Thyroid gland (tissue), 4 donors: ENCODE measurements around the gene UBL7. TPM values are rescaled to one million over a fixed set of nuclear protein-coding genes. Genes with fewer than 3 reads are reported as not detected.

Source experiments
- DNase-seq, 2 donors: peaks; one replicate each; pipeline ENCODE4 v3.0.0-alpha.2; 2019
- H3K27ac ChIP-seq, 3 donors: fragments of 200-600 bp; sonication (generic); 1 replicate in 2 of 3; 2 replicates in 1 of 3; pipeline ENCODE4 v1.5.1; 2016 to 2019; ENCODE audit warnings: mild to moderate bottlenecking in 1 of 3, moderate library complexity in 1 of 3
- H3K27me3 ChIP-seq: fragments of 200-600 bp; sonication (generic); one replicate; pipeline ENCODE4 v1.5.1; 2019
- H3K36me3 ChIP-seq, 2 donors: fragments of 200-600 bp; sonication (generic); one replicate each; pipeline ENCODE4 v1.5.1; 2016 to 2019
- H3K4me1 ChIP-seq, 2 donors: fragments of 200-600 bp; sonication (generic); one replicate each; pipeline ENCODE4 v1.5.1; 2017 to 2019
- H3K4me3 ChIP-seq, 3 donors: fragments of 200-600 bp; sonication (generic); replicated peaks in 1 of 3; 1 replicate in 2 of 3; 2 replicates in 1 of 3; pipeline ENCODE4 v1.5.1; 2016; ENCODE audit warnings: mild to moderate bottlenecking in 1 of 3
- H3K9me3 ChIP-seq: fragments of 200-600 bp; sonication (generic); one replicate; pipeline ENCODE4 v1.5.1; 2017
- POLR2A ChIP-seq, 2 donors: fragments of 450-650 bp; IDR thresholded peaks; one replicate each; pipeline ENCODE4 v1.6.1; 2017; ENCODE audit warnings: antibody characterized with exemption in 2 of 2, mild to moderate bottlenecking in 2 of 2, moderate library complexity in 1 of 2
- WGBS, 2 donors: methylation state at CpG; one replicate each; pipeline ENCODE4 v1.1.5; 2017; 5-methylcytosine and 5-hydroxymethylcytosine counted together
- intact Hi-C: fragments of 100-400 bp; cut with DNase I; formaldehyde crosslinking; loops from one replicate; pipeline ENCODE4 v1.15.1; 2023
- total RNA-seq, 4 donors: library from RNA; depleted of rRNA; stranded (reverse); fragments of >200 nt; gene quantifications; one replicate each; pipeline ENCODE4 v1.2.3, GENCODE V29; 2016
- TF ChIP-seq, protein P1 (sequence below), 6 experiments: fragments of 200-600 bp in 3 of 6; fragments of 450-650 bp in 3 of 6; sonication (generic) in 3 of 6; IDR thresholded peaks; one replicate each; pipeline ENCODE4 v1.5.1; 2016 to 2019; ENCODE audit warnings: antibody characterized with exemption in 6 of 6, mild to moderate bottlenecking in 2 of 6, inconsistent platforms in 1 of 6, moderate library complexity in 1 of 6

The UBL7 gene
- total RNA-seq, 4 donors from 2014 or later, result 60.3 to 103 (median 69.6) TPM

GRCh38 chr15:74409225-74409624 lies 51.7 kb downstream of the UBL7 start:
- WGBS, 2 donors, result 74 to 77% methylated on average over 7 of the region's 7 CpGs
- H3K9me3 ChIP-seq, result no peaks in the 10 kb centered on the region
- H3K4me1 ChIP-seq, result no peaks in the 10 kb centered on the region
- no peak for DNase-seq
- H3K4me3 ChIP-seq, result no peak overlapping the region
- H3K36me3 ChIP-seq, result no peaks in the 10 kb centered on the region
- no peak overlapping the region for H3K27ac ChIP-seq
- TF ChIP-seq, protein P1, sequence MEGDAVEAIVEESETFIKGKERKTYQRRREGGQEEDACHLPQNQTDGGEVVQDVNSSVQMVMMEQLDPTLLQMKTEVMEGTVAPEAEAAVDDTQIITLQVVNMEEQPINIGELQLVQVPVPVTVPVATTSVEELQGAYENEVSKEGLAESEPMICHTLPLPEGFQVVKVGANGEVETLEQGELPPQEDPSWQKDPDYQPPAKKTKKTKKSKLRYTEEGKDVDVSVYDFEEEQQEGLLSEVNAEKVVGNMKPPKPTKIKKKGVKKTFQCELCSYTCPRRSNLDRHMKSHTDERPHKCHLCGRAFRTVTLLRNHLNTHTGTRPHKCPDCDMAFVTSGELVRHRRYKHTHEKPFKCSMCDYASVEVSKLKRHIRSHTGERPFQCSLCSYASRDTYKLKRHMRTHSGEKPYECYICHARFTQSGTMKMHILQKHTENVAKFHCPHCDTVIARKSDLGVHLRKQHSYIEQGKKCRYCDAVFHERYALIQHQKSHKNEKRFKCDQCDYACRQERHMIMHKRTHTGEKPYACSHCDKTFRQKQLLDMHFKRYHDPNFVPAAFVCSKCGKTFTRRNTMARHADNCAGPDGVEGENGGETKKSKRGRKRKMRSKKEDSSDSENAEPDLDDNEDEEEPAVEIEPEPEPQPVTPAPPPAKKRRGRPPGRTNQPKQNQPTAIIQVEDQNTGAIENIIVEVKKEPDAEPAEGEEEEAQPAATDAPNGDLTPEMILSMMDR (IDR thresholded peaks at IDR 0.05), result no peak
- TF ChIP-seq POLR2A (IDR thresholded peaks at IDR 0.05), result no peak
- intact Hi-C loops, result no loop called here
- no peaks in the 10 kb centered on the region for H3K27me3 ChIP-seq

DNA sequence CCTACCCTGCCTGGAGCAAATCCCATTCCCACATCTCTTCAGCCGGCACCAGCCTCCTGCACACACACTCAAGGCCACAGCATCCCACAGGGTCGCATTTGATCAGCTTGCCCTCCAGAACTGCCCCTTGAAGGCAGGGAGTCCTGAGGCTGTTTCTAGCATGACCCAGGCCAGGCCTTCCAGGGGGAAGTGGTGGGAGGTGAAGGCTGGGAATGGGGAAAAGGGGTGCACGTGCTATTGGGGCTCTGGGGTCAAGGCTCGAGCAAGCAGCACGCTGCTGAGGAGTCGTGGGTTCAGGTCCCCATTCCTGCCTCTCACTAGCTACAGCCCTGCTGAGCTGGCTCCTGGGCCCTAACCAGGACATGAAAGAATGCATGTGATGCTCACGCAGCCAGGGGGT lies 52.1 kb downstream of the UBL7 start:
- Histone ChIP-seq H3K4me1 (no peaks in the 10 kb centered on the region), H3K36me3 (no peaks in the 10 kb centered on the region), H3K9me3 (no peaks in the 10 kb centered on the region), H3K27ac (no peak overlapping the region), H3K4me3 (no peak overlapping the region), H3K27me3 (no peaks in the 10 kb centered on the region)
- TF ChIP-seq POLR2A (IDR thresholded peaks at IDR 0.05), result no peak
- TF ChIP-seq, protein P1 (IDR thresholded peaks at IDR 0.05), result no peak
- WGBS, 2 donors, result 82 to 96% methylated on average over 7 of the region's 7 CpGs
- intact Hi-C loops, result no loop called here
- no peak for DNase-seq

DNA sequence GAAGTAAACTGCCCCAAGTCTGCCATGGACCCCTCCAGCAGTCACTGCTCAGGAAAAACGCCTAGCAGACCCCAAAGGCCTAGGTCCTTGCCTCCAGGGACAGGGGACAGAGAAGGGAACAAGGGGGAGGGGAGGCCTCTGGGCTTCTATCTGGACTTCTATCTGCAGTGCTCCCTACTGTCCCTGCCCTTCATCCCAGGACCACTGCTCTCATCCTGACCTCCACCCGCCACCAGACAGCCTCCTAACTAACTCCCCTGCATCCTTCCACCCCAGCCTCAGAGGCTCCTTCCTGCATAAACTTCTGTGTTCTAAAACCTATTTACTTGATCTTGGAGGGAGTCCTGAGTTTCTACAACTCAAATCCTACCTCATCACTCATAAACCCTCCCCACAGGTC lies 52.6 kb downstream of the UBL7 start:
- WGBS, 2 donors, result 91 to 93% methylated on average over 2 of the region's 2 CpGs
- Histone ChIP-seq H3K9me3 (no peaks in the 10 kb centered on the region), H3K4me1 (no peaks in the 10 kb centered on the region), H3K36me3 (no peaks in the 10 kb centered on the region), H3K4me3 (no peak overlapping the region), H3K27me3 (no peaks in the 10 kb centered on the region), H3K27ac (no peak overlapping the region)
- intact Hi-C loops, result no loop called here
- DNase-seq, result no peak
- no peak for TF ChIP-seq POLR2A (IDR thresholded peaks at IDR 0.05)
- TF ChIP-seq, protein P1 (IDR thresholded peaks at IDR 0.05), result no peak

GRCh38 chr15:74406992-74407705 lies 53.8 kb downstream of the UBL7 start:
- Histone ChIP-seq H3K9me3 (no peaks in the 10 kb centered on the region), H3K27ac (no peak overlapping the region), H3K27me3 (no peaks in the 10 kb centered on the region), H3K36me3 (no peaks in the 10 kb centered on the region), H3K4me1 (no peaks in the 10 kb centered on the region), H3K4me3 (no peak overlapping the region)
- DNase-seq, result no peak
- TF ChIP-seq POLR2A (IDR thresholded peaks at IDR 0.05), result no peak
- TF ChIP-seq, protein P1 (IDR thresholded peaks at IDR 0.05), result no peak
- WGBS, 2 donors, result 34 to 56% methylated on average over 7 to 9 of the region's 12 CpGs
- intact Hi-C loops, result no loop called here

- no peak overlapping the region for H3K27ac ChIP-seq
- WGBS, 2 donors, result 92 to 94% methylated on average over 4 of the region's 4 CpGs
- no peak for TF ChIP-seq POLR2A (IDR thresholded peaks at IDR 0.05)
- TF ChIP-seq, protein P1 (IDR thresholded peaks at IDR 0.05), result no peak
Observed at GRCh38 chr15:74406517-74406916, 54.4 kb downstream of the UBL7 start.

More at GRCh38 chr15:74406517-74406916, 54.4 kb downstream of the UBL7 start:
- intact Hi-C loops, result no loop called here
- Histone ChIP-seq H3K27me3 (no peaks in the 10 kb centered on the region), H3K36me3 (no peaks in the 10 kb centered on the region), H3K4me1 (no peaks in the 10 kb centered on the region), H3K9me3 (no peaks in the 10 kb centered on the region), H3K4me3 (no peak overlapping the region)
- DNase-seq, result no peak
